ENCODE results near the gene ABCG4. TPM values are rescaled to one million over a fixed set of nuclear protein-coding genes. Genes with fewer than 3 reads are reported as not detected.

Gene ABCG4
- total RNA-seq, 1 experiment from 2014 or later = 0.08 TPM

GRCh38 chr11:119110439-119110838 lies 38.4 kb upstream of the ABCG4 start:
- Histone ChIP-seq H3K4me1 (peaks cover 8% of the 10 kb centered on the region), H3K9me3 (replicated peaks) (no peaks in the 10 kb centered on the region), H3K27me3 (no peaks in the 10 kb centered on the region), H3K27ac (no peak overlapping the region), H3K4me3 (no peak overlapping the region), H3K36me3 (no peaks in the 10 kb centered on the region)
- DNase-seq = no peak

- Histone ChIP-seq H3K27me3 (no peaks in the 10 kb centered on the region), H3K4me3 (no peak overlapping the region), H3K27ac (no peak overlapping the region), H3K9me3 (replicated peaks) (no peaks in the 10 kb centered on the region), H3K36me3 (no peaks in the 10 kb centered on the region), H3K4me1 (peaks cover 4% of the 10 kb centered on the region)
- no peak for DNase-seq
Observed at GRCh38 chr11:119111361-119111925, 37.4 kb upstream of the ABCG4 start.

GRCh38 chr11:119112314-119113020 lies 36.4 kb upstream of the ABCG4 start:
- H3K36me3 ChIP-seq = no peaks in the 10 kb centered on the region
- H3K27me3 ChIP-seq = no peaks in the 10 kb centered on the region
- no peak overlapping the region for H3K27ac ChIP-seq
- no peaks in the 10 kb centered on the region for H3K9me3 ChIP-seq (replicated peaks)
- no peaks in the 10 kb centered on the region; the same call in 1 of the 2 replicates for H3K4me1 ChIP-seq
- no peak overlapping the region for H3K4me3 ChIP-seq
- DNase-seq = no peak

GRCh38 chr11:119113716-119114115 lies 35.1 kb upstream of the ABCG4 start:
- Histone ChIP-seq H3K4me3 (no peak overlapping the region), H3K27me3 (no peaks in the 10 kb centered on the region), H3K4me1 (no peaks in the 10 kb centered on the region; the same call in 1 of the 2 replicates), H3K27ac (no peak overlapping the region), H3K9me3 (replicated peaks) (no peaks in the 10 kb centered on the region), H3K36me3 (no peaks in the 10 kb centered on the region)
- no peak for DNase-seq

GRCh38 chr11:119114351-119114750 lies 34.5 kb upstream of the ABCG4 start:
- no peaks in the 10 kb centered on the region for H3K4me1 ChIP-seq
- DNase-seq = no peak
- no peaks in the 10 kb centered on the region for H3K27me3 ChIP-seq
- H3K9me3 ChIP-seq (replicated peaks) = no peaks in the 10 kb centered on the region
- H3K4me3 ChIP-seq = no peak overlapping the region
- H3K36me3 ChIP-seq = no peaks in the 10 kb centered on the region
- no peak overlapping the region for H3K27ac ChIP-seq

GRCh38 chr11:119115484-119116234 lies 33.2 kb upstream of the ABCG4 start:
- Histone ChIP-seq H3K9me3 (replicated peaks) (no peaks in the 10 kb centered on the region), H3K36me3 (no peaks in the 10 kb centered on the region), H3K4me3 (no peak overlapping the region), H3K27me3 (no peaks in the 10 kb centered on the region), H3K27ac (no peak overlapping the region), H3K4me1 (peaks cover 6% of the 10 kb centered on the region)
- no peak for DNase-seq

- H3K4me1 ChIP-seq = peaks cover 9% of the 10 kb centered on the region
- no peaks in the 10 kb centered on the region for H3K9me3 ChIP-seq (replicated peaks)
- no peak overlapping the region for H3K27ac ChIP-seq
- DNase-seq = no peak
- H3K4me3 ChIP-seq = no peak overlapping the region
- no peaks in the 10 kb centered on the region for H3K27me3 ChIP-seq
- H3K36me3 ChIP-seq = no peaks in the 10 kb centered on the region
Observed at GRCh38 chr11:119116235-119116594, 32.6 kb upstream of the ABCG4 start.

GRCh38 chr11:119116601-119117000 lies 32.3 kb upstream of the ABCG4 start:
- Histone ChIP-seq H3K4me3 (no peak overlapping the region), H3K36me3 (no peaks in the 10 kb centered on the region), H3K4me1 (peaks cover 9% of the 10 kb centered on the region), H3K27ac (no peak overlapping the region), H3K27me3 (no peaks in the 10 kb centered on the region), H3K9me3 (replicated peaks) (no peaks in the 10 kb centered on the region)
- no peak for DNase-seq

GRCh38 chr11:119117004-119117706 lies 31.7 kb upstream of the ABCG4 start:
- no peak for DNase-seq
- Histone ChIP-seq H3K4me3 (no peak overlapping the region), H3K27ac (no peak overlapping the region), H3K27me3 (no peaks in the 10 kb centered on the region), H3K9me3 (replicated peaks) (no peaks in the 10 kb centered on the region), H3K4me1 (peaks cover 9% of the 10 kb centered on the region), H3K36me3 (no peaks in the 10 kb centered on the region)

- Histone ChIP-seq H3K27ac (no peak overlapping the region), H3K9me3 (replicated peaks) (no peaks in the 10 kb centered on the region), H3K4me3 (no peak overlapping the region), H3K4me1 (peaks cover 9% of the 10 kb centered on the region), H3K27me3 (no peaks in the 10 kb centered on the region), H3K36me3 (no peaks in the 10 kb centered on the region)
- no peak for DNase-seq
Observed at GRCh38 chr11:119118227-119118626, 30.6 kb upstream of the ABCG4 start.

- Histone ChIP-seq H3K9me3 (replicated peaks) (no peaks in the 10 kb centered on the region), H3K27me3 (no peaks in the 10 kb centered on the region), H3K4me3 (no peak overlapping the region), H3K36me3 (no peaks in the 10 kb centered on the region), H3K27ac (no peak overlapping the region), H3K4me1 (peaks cover 9% of the 10 kb centered on the region)
- DNase-seq = no peak
Observed at GRCh38 chr11:119118946-119119345, 29.9 kb upstream of the ABCG4 start.

- Histone ChIP-seq H3K27me3 (no peaks in the 10 kb centered on the region), H3K9me3 (replicated peaks) (no peaks in the 10 kb centered on the region), H3K36me3 (0 out of 2 replicates have a peak, but pooled peaks cover 2% of the 10 kb centered on the region), H3K27ac (peak overlapping the region; percentile 70), H3K4me3 (peak overlapping the region; percentile 99), H3K4me1 (peaks cover 9% of the 10 kb centered on the region)
- peak in 1 of 2 experiments; percentile 54 for DNase-seq
Observed at GRCh38 chr11:119120639-119121007, 28.2 kb upstream of the ABCG4 start.

GRCh38 chr11:119121008-119121810 lies 27.6 kb upstream of the ABCG4 start, which contains the start of gene HINFP:
HINFP (plus strand) TSS chr11:119121580; CDS start chr11:119126945, 5,365 bp downstream.
- peak within 1 kb of the TSS; percentile 70 for H3K27ac ChIP-seq

GRCh38 chr11:119121811-119122124 lies 27.1 kb upstream of the ABCG4 start:
- H3K27ac ChIP-seq = peak overlapping the region; percentile 49; the same call in 1 of the 2 replicates

More at GRCh38 chr11:119121008-119121810, 27.6 kb upstream of the ABCG4 start, which contains the start of gene HINFP:
- Histone ChIP-seq H3K36me3 (0 out of 2 replicates have a peak, but pooled peaks cover 2% of the 10 kb centered on the region), H3K4me1 (peaks cover 9% of the 10 kb centered on the region), H3K4me3 (peak within 1 kb of the TSS; percentile 99), H3K9me3 (replicated peaks) (no peaks in the 10 kb centered on the region), H3K27me3 (no peaks in the 10 kb centered on the region)
- peak; percentile 97 to 98 for DNase-seq

More at GRCh38 chr11:119121811-119122124, 27.1 kb upstream of the ABCG4 start:
- H3K4me1 ChIP-seq = peaks cover 9% of the 10 kb centered on the region
- no peak for DNase-seq
- 0 out of 2 replicates have a peak, but pooled peaks cover 2% of the 10 kb centered on the region for H3K36me3 ChIP-seq
- peak overlapping the region; percentile 99 for H3K4me3 ChIP-seq
- no peaks in the 10 kb centered on the region for H3K27me3 ChIP-seq
- no peaks in the 10 kb centered on the region for H3K9me3 ChIP-seq (replicated peaks)
